ENCODE data around the gene SOX21. TPM values are rescaled to one million over a fixed set of nuclear protein-coding genes. Genes with fewer than 3 reads are reported as not detected.
"Not testable (repeated sequence)": the region's sequence is repeated elsewhere in the genome, so short reads cannot be mapped to it uniquely, and the experiment has no call there.

Gene SOX21
- total RNA-seq, 1 experiment from 2014 or later, result not detected

DNA sequence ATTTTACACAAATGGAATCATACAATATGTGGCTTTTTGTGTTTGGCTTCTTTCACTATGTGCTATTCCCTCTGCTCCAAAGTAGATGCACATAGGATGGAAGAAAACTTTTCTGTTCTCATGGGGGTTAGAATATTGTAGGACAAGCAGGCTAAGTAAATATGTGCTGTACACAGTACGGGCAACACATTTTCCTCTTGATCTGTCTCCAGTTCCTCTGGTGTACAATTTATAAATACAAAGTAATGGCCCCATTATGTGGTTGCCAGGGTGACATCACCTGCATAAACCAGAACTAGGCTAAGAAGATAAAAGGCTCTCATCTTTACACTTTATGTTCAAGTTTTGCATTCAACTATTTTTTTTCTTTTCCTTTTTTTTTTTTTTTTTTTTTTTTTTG is 41.0 kb upstream of the SOX21 start:
- H3K36me3 Mint-ChIP-seq (ENCODE audit: insufficient read depth, unreplicated experiment), result no peaks in the 10 kb centered on the region
- intact Hi-C loops (cut with micrococcal nuclease), result no loop called here
- TF ChIP-seq, protein P1, sequence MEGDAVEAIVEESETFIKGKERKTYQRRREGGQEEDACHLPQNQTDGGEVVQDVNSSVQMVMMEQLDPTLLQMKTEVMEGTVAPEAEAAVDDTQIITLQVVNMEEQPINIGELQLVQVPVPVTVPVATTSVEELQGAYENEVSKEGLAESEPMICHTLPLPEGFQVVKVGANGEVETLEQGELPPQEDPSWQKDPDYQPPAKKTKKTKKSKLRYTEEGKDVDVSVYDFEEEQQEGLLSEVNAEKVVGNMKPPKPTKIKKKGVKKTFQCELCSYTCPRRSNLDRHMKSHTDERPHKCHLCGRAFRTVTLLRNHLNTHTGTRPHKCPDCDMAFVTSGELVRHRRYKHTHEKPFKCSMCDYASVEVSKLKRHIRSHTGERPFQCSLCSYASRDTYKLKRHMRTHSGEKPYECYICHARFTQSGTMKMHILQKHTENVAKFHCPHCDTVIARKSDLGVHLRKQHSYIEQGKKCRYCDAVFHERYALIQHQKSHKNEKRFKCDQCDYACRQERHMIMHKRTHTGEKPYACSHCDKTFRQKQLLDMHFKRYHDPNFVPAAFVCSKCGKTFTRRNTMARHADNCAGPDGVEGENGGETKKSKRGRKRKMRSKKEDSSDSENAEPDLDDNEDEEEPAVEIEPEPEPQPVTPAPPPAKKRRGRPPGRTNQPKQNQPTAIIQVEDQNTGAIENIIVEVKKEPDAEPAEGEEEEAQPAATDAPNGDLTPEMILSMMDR (IDR thresholded peaks at IDR 0.05; ENCODE audit: unreplicated experiment), result no peak
- H3K4me3 Mint-ChIP-seq (ENCODE audit: unreplicated experiment), result no peak overlapping the region
- BruUV-seq (replicated peaks), result no TSS peak
- H3K27ac Mint-ChIP-seq (ENCODE audit: low read depth, unreplicated experiment), result no peak overlapping the region
- H3K27me3 Mint-ChIP-seq (ENCODE audit: insufficient read depth, unreplicated experiment), result peaks cover 12% of the 10 kb centered on the region
- ChIA-PET CTCF (no interaction called here), POLR2A (no interaction called here)
- no peaks in the 10 kb centered on the region for H3K4me1 Mint-ChIP-seq (ENCODE audit: insufficient read depth, unreplicated experiment)
- peaks cover 2% of the 10 kb centered on the region for H3K9me3 Mint-ChIP-seq (ENCODE audit: unreplicated experiment)
- DNase-seq (ENCODE audit: unreplicated experiment), result no peak

DNA sequence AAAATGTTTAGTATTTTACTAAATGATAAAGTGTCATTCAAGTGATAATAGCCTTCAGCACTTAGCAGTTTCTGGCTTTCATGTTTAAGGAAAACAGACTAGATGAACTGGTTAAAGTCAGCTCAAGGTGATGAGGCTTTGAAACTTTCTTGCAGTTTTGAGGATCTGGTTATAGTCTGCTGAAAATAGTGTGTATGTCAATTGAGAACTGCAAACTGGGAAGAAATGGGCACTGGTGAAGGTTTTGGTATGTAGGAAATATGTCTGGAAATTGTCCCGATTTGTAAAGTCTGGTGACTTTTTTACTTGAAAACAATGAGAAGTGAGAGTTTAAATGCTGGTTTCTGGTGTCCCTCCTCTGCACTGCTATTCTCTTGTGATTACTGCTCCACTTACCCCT is 36.8 kb upstream of the SOX21 start:
- H3K9me3 Mint-ChIP-seq (ENCODE audit: unreplicated experiment), result no peaks in the 10 kb centered on the region
- H3K4me3 Mint-ChIP-seq (ENCODE audit: unreplicated experiment), result no peak overlapping the region
- ChIA-PET POLR2A (interaction anchor here (0.6 kb wide), 1 partner anchor 33 kb away, joined by 4 read pairs; no protein-coding TSS in a partner anchor), CTCF (no interaction called here)
- DNase-seq (ENCODE audit: unreplicated experiment), result no peak
- H3K27ac Mint-ChIP-seq (ENCODE audit: low read depth, unreplicated experiment), result no peak overlapping the region
- peaks cover 27% of the 10 kb centered on the region for H3K27me3 Mint-ChIP-seq (ENCODE audit: insufficient read depth, unreplicated experiment)
- TF ChIP-seq, protein P1 (IDR thresholded peaks at IDR 0.05; ENCODE audit: unreplicated experiment), result no peak
- no peaks in the 10 kb centered on the region for H3K36me3 Mint-ChIP-seq (ENCODE audit: insufficient read depth, unreplicated experiment)
- intact Hi-C loops (cut with micrococcal nuclease), result no loop called here
- no peaks in the 10 kb centered on the region for H3K4me1 Mint-ChIP-seq (ENCODE audit: insufficient read depth, unreplicated experiment)
- no TSS peak for BruUV-seq (replicated peaks)

DNA sequence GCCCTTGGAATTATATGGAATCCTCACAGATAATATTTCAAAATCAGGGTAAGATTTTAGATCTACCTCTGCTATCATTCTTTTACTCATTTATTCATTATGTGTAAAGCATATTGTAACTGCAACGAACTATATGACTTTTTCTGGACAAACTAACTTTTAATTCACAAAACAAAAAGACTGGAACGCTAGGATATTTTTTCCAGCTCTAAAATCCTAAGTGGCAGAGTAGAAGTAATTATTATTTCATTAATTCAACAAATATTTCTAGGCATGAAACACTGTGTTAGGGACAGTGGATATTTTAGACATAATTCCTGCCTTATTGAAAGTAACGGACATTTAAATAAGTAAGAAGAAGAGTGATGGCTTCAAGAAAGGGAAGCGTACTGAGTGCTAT is 26.9 kb upstream of the SOX21 start:
- DNase-seq (ENCODE audit: unreplicated experiment), result no peak
- Mint-ChIP-seq H3K4me1 (ENCODE audit: insufficient read depth, unreplicated experiment) (no peaks in the 10 kb centered on the region), H3K4me3 (ENCODE audit: unreplicated experiment) (no peak overlapping the region), H3K27ac (ENCODE audit: low read depth, unreplicated experiment) (no peak overlapping the region), H3K9me3 (ENCODE audit: unreplicated experiment) (no peaks in the 10 kb centered on the region), H3K27me3 (ENCODE audit: insufficient read depth, unreplicated experiment) (no peaks in the 10 kb centered on the region), H3K36me3 (ENCODE audit: insufficient read depth, unreplicated experiment) (no peaks in the 10 kb centered on the region)
- CTCF ChIA-PET, result no interaction called here
- POLR2A ChIA-PET, result no interaction called here
- TF ChIP-seq, protein P1 (IDR thresholded peaks at IDR 0.05; ENCODE audit: unreplicated experiment), result no peak
- intact Hi-C loops (cut with micrococcal nuclease), result no loop called here
- no TSS peak for BruUV-seq (replicated peaks)

DNA sequence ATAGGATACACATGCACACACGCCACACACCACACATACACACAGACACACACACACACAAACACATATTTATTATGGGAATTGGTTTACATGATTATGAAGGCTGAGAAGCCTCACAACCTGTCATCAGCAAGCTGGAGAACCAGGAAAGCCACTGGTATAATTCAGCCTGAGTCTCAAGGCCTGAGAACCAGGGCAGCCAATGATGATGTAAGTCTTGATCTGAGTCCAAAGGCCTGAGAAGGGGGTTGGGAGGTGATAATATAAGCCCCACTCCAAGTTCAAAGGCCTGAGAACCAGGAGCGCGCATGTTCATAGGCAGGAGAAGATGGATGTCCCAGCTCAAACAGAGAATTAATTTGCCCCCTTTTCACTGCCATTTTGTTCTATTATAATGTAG is 18.7 kb upstream of the SOX21 start:
- no peak overlapping the region for H3K4me3 Mint-ChIP-seq (ENCODE audit: unreplicated experiment)
- no peaks in the 10 kb centered on the region for H3K36me3 Mint-ChIP-seq (ENCODE audit: insufficient read depth, unreplicated experiment)
- DNase-seq (ENCODE audit: unreplicated experiment), result no peak
- no TSS peak for BruUV-seq (replicated peaks)
- no peaks in the 10 kb centered on the region for H3K27me3 Mint-ChIP-seq (ENCODE audit: insufficient read depth, unreplicated experiment)
- POLR2A ChIA-PET, result no interaction called here
- H3K9me3 Mint-ChIP-seq (ENCODE audit: unreplicated experiment), result no peaks in the 10 kb centered on the region
- H3K4me1 Mint-ChIP-seq (ENCODE audit: insufficient read depth, unreplicated experiment), result no peaks in the 10 kb centered on the region
- no peak overlapping the region for H3K27ac Mint-ChIP-seq (ENCODE audit: low read depth, unreplicated experiment)
- intact Hi-C loops (cut with micrococcal nuclease), result no loop called here
- TF ChIP-seq, protein P1 (IDR thresholded peaks at IDR 0.05; ENCODE audit: unreplicated experiment), result no peak
- CTCF ChIA-PET, result interaction anchor here (0.7 kb wide), 1 partner anchor 56 kb away, joined by 3 read pairs; no protein-coding TSS in a partner anchor

DNA sequence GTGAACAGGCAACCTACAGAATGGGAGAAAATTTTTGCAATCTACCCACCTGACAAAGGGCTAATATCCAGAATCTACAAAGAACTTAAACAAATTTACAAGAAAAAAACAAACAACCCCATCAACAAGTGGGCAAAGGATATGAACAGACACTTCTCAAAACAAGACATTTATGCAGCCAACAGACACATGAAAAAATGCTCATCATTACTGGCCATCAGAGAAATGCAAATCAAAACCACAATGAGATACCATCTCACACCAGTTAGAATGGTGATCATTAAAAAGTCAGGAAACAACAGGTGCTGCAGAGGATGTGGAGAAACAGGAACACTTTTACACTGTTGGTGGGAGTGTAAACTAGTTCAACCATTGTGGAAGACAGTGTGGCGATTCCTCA is 17.6 kb upstream of the SOX21 start:
- H3K9me3 Mint-ChIP-seq (ENCODE audit: unreplicated experiment); DNase-seq (ENCODE audit: unreplicated experiment); CTCF ChIA-PET: not testable (repeated sequence)

More for the DNA sequence above, 17.6 kb upstream of the SOX21 start:
- H3K27me3 Mint-ChIP-seq (ENCODE audit: insufficient read depth, unreplicated experiment); H3K36me3 Mint-ChIP-seq (ENCODE audit: insufficient read depth, unreplicated experiment); H3K27ac Mint-ChIP-seq (ENCODE audit: low read depth, unreplicated experiment); BruUV-seq (replicated peaks); POLR2A ChIA-PET; intact Hi-C loops (cut with micrococcal nuclease); H3K4me1 Mint-ChIP-seq (ENCODE audit: insufficient read depth, unreplicated experiment); H3K4me3 Mint-ChIP-seq (ENCODE audit: unreplicated experiment): not testable (repeated sequence)
